KMS-11 (cell line): ENCODE measurements around the gene HBEGF.

Experiments
- H2AFZ ChIP-seq: fragments of 200-600 bp; sonication (generic); 2 replicates; pipeline ENCODE4 v1.6.1; 2016; ENCODE audit warnings: antibody characterized with exemption, mixed run types, low read depth
- H3K27ac ChIP-seq: fragments of 200-600 bp; sonication (generic); 2 replicates; pipeline ENCODE4 v1.6.1; 2016; ENCODE audit warnings: mild to moderate bottlenecking, mixed run types
- H3K27me3 ChIP-seq: fragments of 200-600 bp; sonication (generic); 2 replicates; pipeline ENCODE4 v1.6.1; 2017; ENCODE audit warnings: mild to moderate bottlenecking, low read depth, mixed run types, moderate library complexity; ENCODE audit not compliant: insufficient read depth
- H3K36me3 ChIP-seq: fragments of 200-600 bp; sonication (generic); 2 replicates; pipeline ENCODE4 v1.6.1; 2017; ENCODE audit warnings: mild to moderate bottlenecking, mixed run types; ENCODE audit not compliant: insufficient read depth
- H3K4me1 ChIP-seq: fragments of 200-600 bp; sonication (generic); 2 replicates; pipeline ENCODE4 v1.6.1; 2016; ENCODE audit warnings: mild to moderate bottlenecking, low read depth, mixed run types; ENCODE audit not compliant: poor library complexity, severe bottlenecking
- H3K4me2 ChIP-seq: fragments of 200-600 bp; sonication (generic); 2 replicates; pipeline ENCODE4 v1.7.0; 2016; ENCODE audit warnings: mild to moderate bottlenecking, mixed run types
- H3K4me3 ChIP-seq: fragments of 200-600 bp; sonication (generic); IDR thresholded peaks from 2 replicates; pipeline ENCODE4 v1.6.1; 2017; ENCODE audit warnings: low read depth, low read length, mixed read lengths; ENCODE audit not compliant: insufficient read depth
- H3K79me2 ChIP-seq: fragments of 200-600 bp; sonication (generic); 2 replicates; pipeline ENCODE4 v1.6.1; 2016; ENCODE audit warnings: low read depth, mixed run types; ENCODE audit not compliant: insufficient read depth
- H3K9ac ChIP-seq: fragments of 200-600 bp; sonication (generic); 2 replicates; pipeline ENCODE4 v1.6.1; 2016; ENCODE audit warnings: mild to moderate bottlenecking, mixed run types
- H4K20me1 ChIP-seq: fragments of 200-600 bp; sonication (generic); 2 replicates; pipeline ENCODE4 v1.6.1; 2016; ENCODE audit warnings: mild to moderate bottlenecking, mixed run types; ENCODE audit not compliant: insufficient read depth
- TF ChIP-seq, protein P1 (sequence below): fragments of 200-600 bp; sonication (generic); conservative IDR thresholded peaks from 2 replicates; pipeline ENCODE4 v1.6.1; 2017; ENCODE audit warnings: low read depth, mild to moderate bottlenecking, antibody characterized with exemption, low read length, moderate library complexity, mixed read lengths

The HBEGF gene

DNA sequence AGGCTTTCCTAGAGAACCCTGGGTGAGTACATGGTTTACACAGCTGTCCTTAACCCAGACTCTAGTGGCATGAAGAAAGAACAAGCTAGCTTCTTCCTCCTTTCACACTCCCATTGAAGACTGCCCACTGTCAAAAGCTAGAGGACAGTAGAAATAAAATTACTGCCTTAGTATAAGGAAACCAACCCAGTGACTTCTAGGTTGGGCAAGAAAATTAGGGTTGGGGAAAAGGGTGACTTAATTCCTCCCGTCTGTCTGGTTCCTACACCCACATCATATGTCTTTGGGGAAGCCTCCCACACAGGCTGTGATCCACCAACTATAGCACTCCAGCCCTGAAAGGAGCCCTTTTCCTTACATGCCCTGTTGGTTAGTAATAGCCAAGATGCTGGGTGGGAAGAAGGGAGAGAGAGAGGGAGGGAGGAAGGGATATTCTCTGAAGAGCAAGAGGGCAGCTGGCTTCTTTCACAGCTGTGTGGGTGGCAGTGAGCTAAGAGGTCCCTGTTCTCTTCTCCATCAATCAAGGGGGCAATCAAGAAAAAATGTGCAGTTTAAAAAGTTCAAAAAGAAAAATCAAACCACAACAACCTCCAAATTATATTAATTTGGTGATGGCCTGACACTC lies 21.7 kb downstream of the HBEGF start:
- Histone ChIP-seq H3K79me2 (no peaks in the 10 kb centered on the region), H4K20me1 (no peaks in the 10 kb centered on the region), H3K4me2 (no peak overlapping the region), H3K9ac (no peak overlapping the region), H3K27me3 (no peaks in the 10 kb centered on the region), H3K4me3 (no peak overlapping the region), H2AFZ (no peak overlapping the region), H3K27ac (no peak overlapping the region), H3K4me1 (no peaks in the 10 kb centered on the region), H3K36me3 (no peaks in the 10 kb centered on the region)
- TF ChIP-seq, protein P1, sequence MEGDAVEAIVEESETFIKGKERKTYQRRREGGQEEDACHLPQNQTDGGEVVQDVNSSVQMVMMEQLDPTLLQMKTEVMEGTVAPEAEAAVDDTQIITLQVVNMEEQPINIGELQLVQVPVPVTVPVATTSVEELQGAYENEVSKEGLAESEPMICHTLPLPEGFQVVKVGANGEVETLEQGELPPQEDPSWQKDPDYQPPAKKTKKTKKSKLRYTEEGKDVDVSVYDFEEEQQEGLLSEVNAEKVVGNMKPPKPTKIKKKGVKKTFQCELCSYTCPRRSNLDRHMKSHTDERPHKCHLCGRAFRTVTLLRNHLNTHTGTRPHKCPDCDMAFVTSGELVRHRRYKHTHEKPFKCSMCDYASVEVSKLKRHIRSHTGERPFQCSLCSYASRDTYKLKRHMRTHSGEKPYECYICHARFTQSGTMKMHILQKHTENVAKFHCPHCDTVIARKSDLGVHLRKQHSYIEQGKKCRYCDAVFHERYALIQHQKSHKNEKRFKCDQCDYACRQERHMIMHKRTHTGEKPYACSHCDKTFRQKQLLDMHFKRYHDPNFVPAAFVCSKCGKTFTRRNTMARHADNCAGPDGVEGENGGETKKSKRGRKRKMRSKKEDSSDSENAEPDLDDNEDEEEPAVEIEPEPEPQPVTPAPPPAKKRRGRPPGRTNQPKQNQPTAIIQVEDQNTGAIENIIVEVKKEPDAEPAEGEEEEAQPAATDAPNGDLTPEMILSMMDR: no peak

DNA sequence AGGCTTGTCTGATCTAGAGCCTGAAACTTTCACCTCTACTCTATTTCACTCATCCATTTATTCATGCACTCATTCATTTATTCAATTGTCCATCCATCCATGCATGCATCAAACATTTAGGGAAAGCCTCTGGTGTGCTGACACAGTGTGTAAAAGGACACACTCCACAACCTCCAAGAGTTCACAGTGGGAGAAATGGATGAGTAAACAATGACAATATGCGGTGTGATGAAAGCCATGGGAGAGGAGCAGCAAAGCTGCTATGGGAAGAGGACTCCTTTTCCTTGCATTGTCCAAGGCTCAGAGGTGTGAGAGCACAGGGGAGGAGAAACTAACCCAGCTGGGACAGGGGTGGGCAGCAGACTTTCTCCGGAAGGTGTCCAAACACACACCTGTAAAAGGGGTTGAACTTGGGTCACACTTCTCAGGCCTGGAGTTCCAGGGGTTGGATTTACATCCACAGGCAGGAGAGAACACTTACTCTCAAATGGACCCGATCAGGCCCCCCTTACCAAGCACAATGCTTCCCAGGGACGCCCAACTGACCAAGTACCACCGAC lies 22.3 kb downstream of the HBEGF start:
- Histone ChIP-seq H3K27me3 (no peaks in the 10 kb centered on the region), H3K36me3 (no peaks in the 10 kb centered on the region), H3K27ac (no peak overlapping the region), H3K9ac (no peak overlapping the region), H3K4me2 (no peak overlapping the region), H4K20me1 (no peaks in the 10 kb centered on the region), H2AFZ (no peak overlapping the region), H3K79me2 (no peaks in the 10 kb centered on the region), H3K4me3 (no peak overlapping the region), H3K4me1 (no peaks in the 10 kb centered on the region)
- TF ChIP-seq, protein P1: no peak

DNA sequence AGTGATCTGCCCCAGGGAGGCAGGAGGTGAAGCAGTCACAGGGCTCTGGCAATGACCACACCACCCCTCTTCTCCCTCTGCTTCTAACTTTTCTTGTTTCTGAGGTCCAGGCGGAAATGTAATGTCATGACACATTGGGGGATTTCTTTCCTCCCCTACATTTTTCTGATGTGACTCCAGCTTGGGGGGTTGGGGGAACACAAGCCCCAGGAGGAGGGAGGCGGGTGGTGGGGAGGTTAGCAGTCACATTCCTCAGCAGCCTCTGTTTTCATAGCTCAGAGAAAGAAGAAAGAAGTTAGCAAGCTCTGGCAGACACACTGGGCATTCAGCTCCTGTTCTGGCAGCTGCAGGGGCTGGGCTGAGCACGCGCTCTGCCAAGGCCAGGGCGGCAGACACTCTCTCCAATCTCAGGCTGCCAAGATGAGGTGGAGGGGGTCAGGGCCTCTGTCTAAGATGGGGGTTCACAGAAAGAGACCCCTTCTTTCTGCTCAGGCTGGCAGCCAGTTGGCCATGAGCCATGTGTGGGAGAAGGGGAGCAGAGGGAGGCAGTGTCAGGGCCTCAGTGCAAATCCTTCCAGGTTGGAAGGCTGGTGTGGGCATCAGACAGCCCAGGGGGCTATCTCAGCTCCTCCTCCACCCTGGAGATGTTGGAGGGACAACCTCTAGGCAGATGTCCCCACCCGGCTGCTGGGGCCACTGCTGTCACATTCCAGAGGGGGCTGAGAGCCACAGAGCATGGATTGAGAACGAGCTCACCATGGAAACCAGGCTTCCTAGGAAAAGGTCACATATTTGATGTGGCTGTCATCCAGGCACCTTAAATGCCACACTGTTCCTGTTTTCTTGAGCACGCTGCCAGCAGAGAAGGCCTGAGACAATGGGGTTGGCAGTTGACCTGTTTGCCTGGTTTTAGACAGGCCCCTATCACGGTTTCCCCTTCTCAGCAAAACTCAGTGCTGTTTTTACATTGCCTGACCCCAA lies 23.4 kb downstream of the HBEGF start:
- TF ChIP-seq, protein P1: no peak
- H3K27me3 ChIP-seq: no peaks in the 10 kb centered on the region
- no peaks in the 10 kb centered on the region for H3K36me3 ChIP-seq
- H4K20me1 ChIP-seq: no peaks in the 10 kb centered on the region
- no peak overlapping the region for H2AFZ ChIP-seq
- no peaks in the 10 kb centered on the region for H3K4me1 ChIP-seq
- H3K27ac ChIP-seq: no peak overlapping the region
- no peak overlapping the region for H3K4me2 ChIP-seq
- no peak overlapping the region for H3K9ac ChIP-seq
- no peak overlapping the region for H3K4me3 ChIP-seq
- no peaks in the 10 kb centered on the region for H3K79me2 ChIP-seq

DNA sequence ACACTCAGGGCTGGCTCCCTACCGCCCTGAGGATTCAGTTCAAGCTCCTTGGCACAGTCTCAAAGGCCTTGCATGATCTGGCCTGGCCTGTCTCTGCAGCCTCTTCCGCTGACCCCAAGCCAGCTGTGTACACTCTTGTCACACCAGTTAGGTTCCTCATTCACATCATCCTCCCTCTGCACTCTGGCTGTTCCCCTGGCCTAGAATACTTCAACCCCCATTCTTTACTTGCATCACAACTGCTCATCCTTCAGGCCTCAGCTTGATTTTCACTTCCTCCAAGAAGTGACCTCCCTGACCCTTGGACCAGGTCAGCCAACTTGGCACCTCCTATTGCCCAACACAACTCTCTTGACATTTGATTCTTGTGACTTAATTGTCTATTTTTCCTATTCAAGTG lies 24.6 kb downstream of the HBEGF start:
- TF ChIP-seq, protein P1: no peak
- no peaks in the 10 kb centered on the region for H3K27me3 ChIP-seq

More for the DNA sequence above, 24.6 kb downstream of the HBEGF start:
- H3K27ac ChIP-seq: no peak overlapping the region
- no peaks in the 10 kb centered on the region for H3K36me3 ChIP-seq
- no peaks in the 10 kb centered on the region for H3K79me2 ChIP-seq
- H3K4me1 ChIP-seq: no peaks in the 10 kb centered on the region
- no peak overlapping the region for H3K9ac ChIP-seq
- H2AFZ ChIP-seq: no peak overlapping the region
- no peaks in the 10 kb centered on the region for H4K20me1 ChIP-seq
- no peak overlapping the region for H3K4me3 ChIP-seq
- no peak overlapping the region for H3K4me2 ChIP-seq
